NCI-H1436 treated with DMSO at 0.1 percent for 48 hours (cell line): ENCODE results near the gene ARID3B.
"Not testable (repeated sequence)": the region's sequence is repeated elsewhere in the genome, so short reads cannot be mapped to it uniquely, and the experiment has no call there.

ENCODE experiments used
- DNase-seq: peaks from one replicate; lab custom pipeline; 2025; lab: John Stamatoyannopoulos, UW

ARID3B gene, protein sequence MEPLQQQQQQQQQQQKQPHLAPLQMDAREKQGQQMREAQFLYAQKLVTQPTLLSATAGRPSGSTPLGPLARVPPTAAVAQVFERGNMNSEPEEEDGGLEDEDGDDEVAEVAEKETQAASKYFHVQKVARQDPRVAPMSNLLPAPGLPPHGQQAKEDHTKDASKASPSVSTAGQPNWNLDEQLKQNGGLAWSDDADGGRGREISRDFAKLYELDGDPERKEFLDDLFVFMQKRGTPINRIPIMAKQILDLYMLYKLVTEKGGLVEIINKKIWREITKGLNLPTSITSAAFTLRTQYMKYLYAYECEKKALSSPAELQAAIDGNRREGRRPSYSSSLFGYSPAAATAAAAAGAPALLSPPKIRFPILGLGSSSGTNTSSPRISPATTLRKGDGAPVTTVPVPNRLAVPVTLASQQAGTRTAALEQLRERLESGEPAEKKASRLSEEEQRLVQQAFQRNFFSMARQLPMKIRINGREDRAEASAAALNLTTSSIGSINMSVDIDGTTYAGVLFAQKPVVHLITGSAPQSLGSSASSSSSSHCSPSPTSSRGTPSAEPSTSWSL

DNA sequence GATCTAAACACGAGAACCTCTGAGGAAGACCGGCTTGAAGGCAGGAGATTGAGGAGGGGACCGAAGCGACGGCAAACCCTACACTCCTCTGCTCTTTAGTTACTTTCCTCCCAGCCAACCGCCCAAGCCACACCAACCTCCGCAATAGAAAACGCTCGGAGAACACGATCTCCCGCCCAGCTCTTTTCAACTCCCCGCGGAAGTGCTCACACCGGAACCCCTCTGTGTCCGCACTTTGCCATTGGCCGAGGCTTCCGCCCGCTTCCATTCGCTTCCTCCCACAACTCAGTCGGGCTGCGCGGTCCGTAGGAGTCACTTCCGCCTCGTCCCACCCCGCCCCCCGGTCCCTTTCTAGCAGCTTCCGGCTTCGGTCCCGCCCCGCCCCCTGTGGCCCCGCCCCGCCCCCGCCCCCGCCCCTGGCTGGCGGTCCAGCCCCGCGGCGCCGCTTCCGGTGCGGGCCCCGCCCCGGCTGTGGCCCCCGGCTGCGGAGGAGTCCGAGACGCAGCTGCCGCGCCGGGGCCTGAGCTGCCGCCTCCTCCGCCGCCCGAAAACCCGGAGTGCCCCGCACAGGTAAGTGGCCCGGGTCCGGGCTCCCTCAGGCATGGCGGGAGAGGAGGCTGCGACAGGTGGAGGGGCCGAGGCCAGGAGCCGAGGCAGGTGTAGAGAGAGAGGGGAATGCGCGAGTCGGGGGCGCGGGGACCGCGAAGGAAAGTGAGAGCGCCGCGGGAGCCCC is at the start of gene ARID3B:
Gene ARID3B, plus strand, starts transcription at position 460 of the 733 bp plus-strand sequence. CDS start 2,717 bp downstream, outside the sequence.
- DNase-seq: peak; percentile 83

DNA sequence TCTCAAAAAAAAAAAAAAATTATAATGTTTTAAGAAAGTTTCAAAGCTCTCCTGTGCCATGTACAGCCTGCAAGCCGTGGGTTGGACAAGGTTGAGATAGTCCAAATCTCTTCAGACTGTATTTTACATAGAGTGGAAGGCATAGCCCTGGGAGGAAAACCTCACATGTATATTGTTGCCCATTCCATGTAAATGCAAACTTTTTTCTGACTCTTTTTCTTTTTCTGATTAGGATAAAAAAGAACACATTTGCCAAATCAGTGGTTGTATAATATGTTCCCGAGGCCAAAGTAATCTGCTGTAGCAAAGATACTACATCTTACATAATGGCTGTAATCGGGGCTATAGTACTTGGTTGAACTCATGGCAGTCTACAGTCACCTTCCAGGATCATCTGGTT is 44.4 kb upstream of the ARID3B start:
- no peak for DNase-seq

GRCh38 chr15:74497584-74497983 is 43.4 kb upstream of the ARID3B start:
- peak; percentile 99 for DNase-seq

- no peak for DNase-seq
Measured at GRCh38 chr15:74499366-74499765, 41.7 kb upstream of the ARID3B start.

GRCh38 chr15:74500401-74500800 is 40.6 kb upstream of the ARID3B start:
- no peak for DNase-seq

DNA sequence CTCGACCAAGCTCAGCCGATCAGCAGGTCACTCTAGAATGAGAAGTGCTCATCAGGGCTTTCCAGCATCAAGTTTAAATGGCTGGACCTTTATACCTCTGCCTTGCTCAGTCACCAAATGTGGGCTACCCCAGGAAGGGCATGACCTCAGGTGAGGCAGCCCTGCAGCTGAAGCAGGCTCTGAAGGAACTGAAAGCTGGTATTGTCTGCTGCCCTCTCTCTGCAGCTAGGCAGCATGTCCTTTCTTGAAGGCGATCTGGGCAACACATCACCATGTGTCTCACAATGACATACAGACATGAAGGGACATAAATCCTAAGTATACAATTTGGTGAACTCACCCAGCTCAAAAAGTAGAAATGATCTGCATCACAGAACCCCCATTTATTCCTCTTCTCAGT is 38.7 kb upstream of the ARID3B start:
- DNase-seq: no peak

- no peak for DNase-seq
Measured at GRCh38 chr15:74504418-74504817, 36.6 kb upstream of the ARID3B start.

DNA sequence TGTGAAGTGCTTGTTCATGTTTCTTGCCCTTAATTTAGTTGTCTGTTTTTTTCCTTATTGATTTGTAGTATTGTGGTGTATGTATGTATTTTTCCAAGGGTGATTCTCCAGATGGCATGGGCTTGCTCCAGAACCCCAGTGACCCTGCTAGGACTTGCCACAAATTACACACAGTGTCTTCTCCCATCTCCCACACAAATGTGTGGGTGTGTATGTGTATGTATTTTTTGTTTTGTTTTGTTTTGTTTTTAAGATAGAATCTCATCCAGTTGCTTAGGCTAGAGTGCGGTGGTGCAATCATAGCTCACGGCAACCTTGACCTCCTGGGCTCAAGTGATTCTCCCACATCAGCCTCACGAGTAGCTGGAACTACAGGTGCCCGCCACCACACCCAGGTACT is 36.2 kb upstream of the ARID3B start:
- DNase-seq: no peak

- DNase-seq: no peak
Measured at GRCh38 chr15:74505837-74506514, 35.0 kb upstream of the ARID3B start.

GRCh38 chr15:74506515-74506840 is 34.5 kb upstream of the ARID3B start:
- no peak for DNase-seq

- no peak for DNase-seq
Measured at GRCh38 chr15:74511583-74511982, 29.4 kb upstream of the ARID3B start.

DNA sequence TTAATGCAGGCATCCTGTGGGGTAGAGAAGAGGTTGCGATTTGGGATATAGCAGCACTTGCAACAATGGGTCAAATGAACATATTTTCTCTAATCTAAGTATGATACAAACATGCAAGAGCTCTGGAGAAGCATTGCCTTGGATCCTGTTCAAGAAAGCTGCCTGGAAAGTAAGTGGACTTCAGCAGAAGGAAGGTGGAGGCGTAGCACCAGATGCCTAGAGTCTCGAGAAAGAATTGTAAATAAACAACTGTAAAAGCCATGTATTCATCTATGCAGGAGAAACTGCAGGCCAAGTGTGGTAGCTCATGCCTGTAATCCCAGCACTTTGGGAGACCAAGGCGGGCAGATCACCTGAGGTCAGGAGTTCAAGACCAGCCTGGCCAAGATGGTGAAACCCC is 27.0 kb upstream of the ARID3B start:
- not testable (repeated sequence) for DNase-seq

DNA sequence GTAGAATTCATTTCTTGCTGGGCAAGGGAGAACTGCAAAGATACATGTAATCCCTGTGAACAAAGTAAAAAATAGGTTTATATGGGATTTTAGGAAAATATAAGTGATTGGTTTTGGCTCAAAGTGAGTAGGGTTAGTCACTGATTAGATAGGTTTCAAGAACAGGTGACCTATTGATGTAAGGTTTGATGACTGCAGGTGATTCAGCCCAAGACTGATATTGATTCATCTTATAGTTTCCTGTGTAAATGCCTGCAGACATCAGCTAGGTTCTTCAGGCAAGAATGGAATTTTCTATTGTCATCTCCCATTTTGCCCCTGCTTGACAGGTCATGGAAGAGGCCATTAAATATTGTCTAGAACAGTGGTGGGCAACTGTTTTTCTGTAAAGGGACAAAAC is 23.9 kb upstream of the ARID3B start:
- DNase-seq: no peak

GRCh38 chr15:74519311-74519710 is 21.7 kb upstream of the ARID3B start:
- DNase-seq: no peak

- DNase-seq: no peak
Measured at GRCh38 chr15:74520407-74520806, 20.6 kb upstream of the ARID3B start.

- DNase-seq: no peak
Measured at GRCh38 chr15:74523982-74524381, 17.0 kb upstream of the ARID3B start.

DNA sequence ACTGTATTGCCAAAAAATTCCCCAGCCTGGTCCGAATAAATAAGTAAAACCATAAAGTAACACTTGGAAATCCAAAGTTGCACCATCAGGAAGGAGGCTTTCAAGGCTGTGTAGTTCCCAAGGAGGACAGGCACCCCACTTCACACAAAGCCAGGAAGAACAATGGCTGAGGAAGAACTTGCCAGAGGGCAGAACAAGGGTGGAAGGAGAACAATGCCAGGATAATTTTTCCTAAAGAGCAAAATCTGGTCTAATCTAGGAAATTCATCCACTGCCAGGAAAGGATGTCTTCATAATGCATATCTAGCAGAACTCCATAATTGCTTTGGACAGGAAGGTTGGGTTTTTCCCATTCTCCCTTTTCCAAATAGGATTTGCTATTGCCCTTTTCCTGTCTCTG is 15.7 kb upstream of the ARID3B start:
- no peak for DNase-seq

DNA sequence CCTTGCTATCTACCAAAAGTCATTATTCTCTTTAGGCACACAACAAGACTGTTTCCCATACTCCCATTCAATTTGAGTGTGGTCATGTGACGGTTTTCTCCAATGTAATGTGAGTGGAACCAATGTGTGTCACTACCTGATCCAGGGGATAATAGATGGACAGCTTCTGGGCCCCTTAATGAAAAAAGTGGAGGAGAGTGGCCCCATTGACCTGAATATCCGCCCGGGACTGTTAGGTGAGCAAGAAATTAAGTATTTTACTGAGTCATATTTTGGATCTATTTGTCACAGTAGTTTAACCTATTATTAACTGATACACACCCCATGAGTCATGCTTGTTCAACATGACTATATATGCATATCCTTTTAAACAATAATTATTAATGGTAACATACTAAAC is 15.1 kb upstream of the ARID3B start:
- no peak for DNase-seq

DNA sequence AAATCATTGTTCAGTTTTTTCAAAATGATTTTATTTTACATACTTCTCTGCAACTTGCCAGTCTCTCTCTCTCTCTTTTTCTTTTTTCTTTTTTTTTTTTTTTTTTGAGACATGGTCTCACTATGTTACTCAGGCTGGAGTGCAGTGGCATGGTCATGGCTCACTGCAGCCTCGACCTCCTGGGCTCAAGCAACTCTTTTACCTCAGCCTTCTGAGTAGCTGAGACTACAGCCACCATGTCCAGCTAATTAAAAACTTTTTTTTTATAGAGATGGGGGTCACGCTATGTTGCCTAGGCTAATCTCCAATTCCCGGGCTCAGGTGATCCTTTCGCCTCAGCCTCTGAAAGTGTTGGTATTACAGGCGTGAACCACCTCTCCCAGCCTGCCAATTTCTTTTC is 12.1 kb upstream of the ARID3B start:
- no peak for DNase-seq

DNA sequence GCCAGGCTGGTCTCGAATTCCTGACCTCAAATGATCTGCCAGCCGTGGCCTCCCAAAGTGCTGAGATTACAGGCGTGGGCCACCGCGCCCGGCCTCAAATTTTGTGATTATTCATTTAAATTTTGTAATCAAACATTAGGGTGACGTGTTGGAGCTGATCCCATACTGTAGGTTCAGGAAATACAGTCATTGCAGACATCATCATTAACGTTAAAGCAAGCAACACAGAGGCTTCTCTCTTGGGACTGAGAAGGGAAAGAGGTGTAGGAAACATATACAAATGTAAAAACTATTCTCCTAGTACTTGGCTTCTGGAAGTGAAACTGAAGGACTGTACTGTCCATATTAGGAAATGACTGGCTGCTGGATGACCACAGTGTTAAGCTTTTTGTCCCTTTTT is 11.1 kb upstream of the ARID3B start:
- DNase-seq: no peak

- no peak for DNase-seq
Measured at GRCh38 chr15:74530771-74531143, 10.3 kb upstream of the ARID3B start.

DNA sequence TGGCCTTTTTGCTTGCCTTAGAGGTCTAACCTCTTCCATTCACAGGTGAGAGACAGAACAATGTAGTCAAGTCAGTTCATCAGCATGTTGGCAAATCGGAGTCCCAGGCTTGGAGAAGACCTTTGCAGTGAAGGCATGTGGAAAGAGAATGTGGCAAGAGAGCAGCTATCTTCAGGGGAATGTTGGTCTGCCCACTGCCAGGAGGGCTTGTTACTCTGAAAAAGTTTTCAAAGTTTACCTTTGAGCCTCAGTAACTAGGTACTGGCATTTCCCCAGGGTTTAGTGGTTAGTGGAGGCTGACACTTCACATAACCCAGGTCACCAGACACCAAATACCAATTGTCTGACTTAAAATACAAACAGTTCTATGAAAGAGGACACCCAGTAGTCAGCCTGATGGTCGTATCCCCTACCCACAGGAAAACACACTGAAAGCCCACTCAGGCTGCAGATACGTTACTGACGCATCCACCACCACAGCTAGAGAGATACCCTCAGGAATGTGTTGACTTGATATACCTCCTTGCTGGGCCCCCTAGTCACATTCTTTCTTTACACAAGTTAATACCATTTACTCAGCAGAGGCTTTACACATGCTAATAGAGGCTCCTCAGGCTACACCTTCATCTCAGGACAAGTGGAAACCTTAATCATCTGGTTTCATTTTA is 9.7 kb upstream of the ARID3B start:
- DNase-seq: no peak
